Measurements from ENCODE around the gene OSBP2. TPM values are rescaled to one million over a fixed set of nuclear protein-coding genes. Genes with fewer than 3 reads are reported as not detected.

Gene OSBP2
- total and polyA plus RNA-seq, 10 of the 15 experiments (the other 5 are each of a cell fraction or from before 2014, with no cell fraction given), result 0.11 to 7.7 (median 3.6) TPM

DNA sequence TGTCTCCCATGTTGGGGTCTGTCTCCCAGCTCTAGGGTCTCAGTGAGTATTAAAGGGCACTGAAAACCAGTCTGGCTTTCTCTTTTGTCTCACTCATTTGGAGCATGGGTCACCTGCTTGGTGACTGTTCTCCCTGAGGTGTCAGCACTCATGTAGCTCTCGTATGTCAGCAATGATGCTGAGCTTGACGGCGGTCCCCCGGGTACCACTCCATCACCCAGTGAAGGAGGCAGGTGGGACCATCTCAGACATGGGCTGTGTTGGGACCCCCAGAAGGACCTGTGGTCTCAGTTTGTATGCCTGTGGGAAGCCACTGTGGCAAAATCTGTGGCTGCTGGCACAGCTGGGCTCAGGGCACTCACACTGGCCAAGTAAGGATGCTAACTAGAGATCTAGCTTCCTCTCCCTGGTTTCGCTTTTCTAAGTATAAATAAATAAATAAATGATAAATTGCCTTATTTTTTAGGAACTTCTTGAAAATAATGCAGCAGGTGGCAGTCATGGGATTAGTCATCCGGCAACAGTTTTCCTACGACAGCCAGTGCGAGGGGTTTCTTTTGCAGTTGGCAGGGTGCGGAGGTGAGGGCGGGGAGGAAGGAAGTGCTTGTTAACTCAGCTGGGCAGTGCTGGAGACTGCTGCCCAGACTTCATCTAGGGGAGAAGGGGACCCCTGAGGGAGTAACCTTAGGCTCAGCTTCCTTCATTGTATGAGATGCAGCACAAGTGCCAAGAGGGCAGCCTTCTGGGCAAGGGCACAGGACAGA, 48.8 kb downstream of the OSBP2 start (continued):
- TF ChIP-seq, protein P1, sequence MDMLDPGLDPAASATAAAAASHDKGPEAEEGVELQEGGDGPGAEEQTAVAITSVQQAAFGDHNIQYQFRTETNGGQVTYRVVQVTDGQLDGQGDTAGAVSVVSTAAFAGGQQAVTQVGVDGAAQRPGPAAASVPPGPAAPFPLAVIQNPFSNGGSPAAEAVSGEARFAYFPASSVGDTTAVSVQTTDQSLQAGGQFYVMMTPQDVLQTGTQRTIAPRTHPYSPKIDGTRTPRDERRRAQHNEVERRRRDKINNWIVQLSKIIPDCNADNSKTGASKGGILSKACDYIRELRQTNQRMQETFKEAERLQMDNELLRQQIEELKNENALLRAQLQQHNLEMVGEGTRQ (IDR thresholded peaks at IDR 0.05; ENCODE audit: borderline replicate concordance, low read depth, low read length), result no peak
- no peak for TF ChIP-seq ZNF274 (IDR thresholded peaks at IDR 0.05; ENCODE audit: insufficient read depth, insufficient read length)

DNA sequence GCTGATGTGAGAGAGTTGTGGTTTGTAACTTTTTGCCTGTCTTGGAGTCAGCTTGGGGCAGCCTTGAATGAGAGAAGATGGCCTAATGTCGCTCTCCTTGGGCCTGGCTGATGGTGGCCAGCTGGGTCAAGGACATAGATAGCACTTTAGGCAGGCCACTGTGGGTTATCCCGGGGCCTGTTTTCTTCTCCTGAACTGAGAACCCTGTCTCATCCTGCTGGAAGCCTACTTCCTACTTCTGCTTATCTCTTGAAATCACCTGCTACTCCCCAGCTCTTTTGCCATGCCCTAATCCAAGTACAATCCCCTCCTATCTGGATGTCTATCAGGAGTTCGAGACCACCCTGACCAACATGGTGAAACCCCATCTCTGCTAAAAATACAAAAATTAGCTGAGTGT, 49.5 kb downstream of the OSBP2 start:
- no peak overlapping the region for H3K27ac ChIP-seq (ENCODE audit: control insufficient read depth, insufficient read depth)
- H3K4me2 ChIP-seq (ENCODE audit: control insufficient read depth, insufficient read depth), result no peak overlapping the region
- no peak overlapping the region for H3K4me3 ChIP-seq
- ATAC-seq, result peak; percentile 27
- H3K36me3 ChIP-seq (ENCODE audit: control insufficient read depth in 2 of 2, insufficient read depth in 2 of 2, low read length in 1 of 2), result no peaks in the 10 kb centered on the region
- intact Hi-C loops (cut with micrococcal nuclease; ENCODE audit: unreplicated experiment) (loop anchor here (2.0 kb wide), 1 partner anchor 37 kb away; no protein-coding TSS in a partner anchor), in situ Hi-C loops (cut with MboI) (no loop called here)
- H3K79me2 ChIP-seq (ENCODE audit: control insufficient read depth, insufficient read depth, low read length), result no peaks in the 10 kb centered on the region
- no peaks in the 10 kb centered on the region for H3K27me3 ChIP-seq (replicated peaks in 1 of 2; ENCODE audit: control insufficient read depth in 2 of 2, insufficient read depth in 2 of 2, low read length in 1 of 2)
- BruUV-seq (replicated peaks), result no TSS peak
- DNase-seq (ENCODE audit: low read depth, low spot score), result no peak
- H3K9me3 ChIP-seq (replicated peaks; ENCODE audit: control insufficient read depth, insufficient read depth, low read length), result no peaks in the 10 kb centered on the region; the same call in 2 of the 3 replicates
- POLR2A ChIA-PET, result interaction anchor here (1.2 to 1.5 kb wide), 2 partner anchors 96 to 110 kb away, joined by 3 read pairs; no protein-coding TSS in a partner anchor
- no peaks in the 10 kb centered on the region for H4K20me1 ChIP-seq (ENCODE audit: control insufficient read depth, insufficient read depth)
- FAIRE-seq, result no peak
- SMC1A ChIA-PET (ENCODE audit: uncharacterized antibody, unreplicated experiment), result interaction anchor here (0.9 to 3.9 kb wide), 8 partner anchors 8 to 431 kb away, joined by 3 to 27 read pairs (median 4); no protein-coding TSS in a partner anchor
- no peak overlapping the region for H3K9ac ChIP-seq (ENCODE audit: control insufficient read depth, insufficient read depth, low read length)
- peaks cover 52% of the 10 kb centered on the region for H3K4me1 ChIP-seq (ENCODE audit: control insufficient read depth, insufficient read depth, low read length)
- CTCF ChIA-PET, result interaction anchor here (0.6 to 8.5 kb wide), 5 partner anchors 12 to 110 kb away, joined by 3 to 57 read pairs (median 5); no protein-coding TSS in a partner anchor
- WGBS (ENCODE audit: insufficient coverage, insufficient replicate concordance, low lambda C conversion rate, missing lambda C conversion rate), result 98% methylated on average over 3 of the region's 3 CpGs
- no peak overlapping the region for H2AFZ ChIP-seq (ENCODE audit: control insufficient read depth, low read depth, low read length)
- RAD21 ChIA-PET (ENCODE audit: unreplicated experiment), result interaction anchor here (1.7 to 2.1 kb wide), 2 partner anchors 10 to 109 kb away, joined by 12 to 19 read pairs; partner anchors contain the start of gene SLC35E4
- TF ChIP-seq CBX5 (IDR thresholded peaks at IDR 0.05; ENCODE audit: low read depth) (no peak), POLR2AphosphoS2 (IDR thresholded peaks at IDR 0.05; ENCODE audit: low read depth, low read length) (no peak), NFXL1 (IDR thresholded peaks at IDR 0.05; ENCODE audit: borderline replicate concordance) (no peak), RELA (IDR thresholded peaks at IDR 0.05; ENCODE audit: borderline replicate concordance, partially characterized antibody) (no peak), ZBED1 (IDR thresholded peaks at IDR 0.05; ENCODE audit: borderline replicate concordance) (no peak), IRF4 (IDR thresholded peaks at IDR 0.05; ENCODE audit: low read depth, low read length) (no peak), IKZF1 (conservative IDR thresholded peaks at IDR 0.05) (no peak), HDGF (IDR thresholded peaks at IDR 0.05) (no peak)
- TF ChIP-seq, protein P2, sequence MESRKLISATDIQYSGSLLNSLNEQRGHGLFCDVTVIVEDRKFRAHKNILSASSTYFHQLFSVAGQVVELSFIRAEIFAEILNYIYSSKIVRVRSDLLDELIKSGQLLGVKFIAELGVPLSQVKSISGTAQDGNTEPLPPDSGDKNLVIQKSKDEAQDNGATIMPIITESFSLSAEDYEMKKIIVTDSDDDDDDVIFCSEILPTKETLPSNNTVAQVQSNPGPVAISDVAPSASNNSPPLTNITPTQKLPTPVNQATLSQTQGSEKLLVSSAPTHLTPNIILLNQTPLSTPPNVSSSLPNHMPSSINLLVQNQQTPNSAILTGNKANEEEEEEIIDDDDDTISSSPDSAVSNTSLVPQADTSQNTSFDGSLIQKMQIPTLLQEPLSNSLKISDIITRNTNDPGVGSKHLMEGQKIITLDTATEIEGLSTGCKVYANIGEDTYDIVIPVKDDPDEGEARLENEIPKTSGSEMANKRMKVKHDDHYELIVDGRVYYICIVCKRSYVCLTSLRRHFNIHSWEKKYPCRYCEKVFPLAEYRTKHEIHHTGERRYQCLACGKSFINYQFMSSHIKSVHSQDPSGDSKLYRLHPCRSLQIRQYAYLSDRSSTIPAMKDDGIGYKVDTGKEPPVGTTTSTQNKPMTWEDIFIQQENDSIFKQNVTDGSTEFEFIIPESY (IDR thresholded peaks at IDR 0.05), result no peak
- TF ChIP-seq, protein P3, sequence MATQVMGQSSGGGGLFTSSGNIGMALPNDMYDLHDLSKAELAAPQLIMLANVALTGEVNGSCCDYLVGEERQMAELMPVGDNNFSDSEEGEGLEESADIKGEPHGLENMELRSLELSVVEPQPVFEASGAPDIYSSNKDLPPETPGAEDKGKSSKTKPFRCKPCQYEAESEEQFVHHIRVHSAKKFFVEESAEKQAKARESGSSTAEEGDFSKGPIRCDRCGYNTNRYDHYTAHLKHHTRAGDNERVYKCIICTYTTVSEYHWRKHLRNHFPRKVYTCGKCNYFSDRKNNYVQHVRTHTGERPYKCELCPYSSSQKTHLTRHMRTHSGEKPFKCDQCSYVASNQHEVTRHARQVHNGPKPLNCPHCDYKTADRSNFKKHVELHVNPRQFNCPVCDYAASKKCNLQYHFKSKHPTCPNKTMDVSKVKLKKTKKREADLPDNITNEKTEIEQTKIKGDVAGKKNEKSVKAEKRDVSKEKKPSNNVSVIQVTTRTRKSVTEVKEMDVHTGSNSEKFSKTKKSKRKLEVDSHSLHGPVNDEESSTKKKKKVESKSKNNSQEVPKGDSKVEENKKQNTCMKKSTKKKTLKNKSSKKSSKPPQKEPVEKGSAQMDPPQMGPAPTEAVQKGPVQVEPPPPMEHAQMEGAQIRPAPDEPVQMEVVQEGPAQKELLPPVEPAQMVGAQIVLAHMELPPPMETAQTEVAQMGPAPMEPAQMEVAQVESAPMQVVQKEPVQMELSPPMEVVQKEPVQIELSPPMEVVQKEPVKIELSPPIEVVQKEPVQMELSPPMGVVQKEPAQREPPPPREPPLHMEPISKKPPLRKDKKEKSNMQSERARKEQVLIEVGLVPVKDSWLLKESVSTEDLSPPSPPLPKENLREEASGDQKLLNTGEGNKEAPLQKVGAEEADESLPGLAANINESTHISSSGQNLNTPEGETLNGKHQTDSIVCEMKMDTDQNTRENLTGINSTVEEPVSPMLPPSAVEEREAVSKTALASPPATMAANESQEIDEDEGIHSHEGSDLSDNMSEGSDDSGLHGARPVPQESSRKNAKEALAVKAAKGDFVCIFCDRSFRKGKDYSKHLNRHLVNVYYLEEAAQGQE (IDR thresholded peaks at IDR 0.05; ENCODE audit: low read depth, low read length), result no peak
